ENCODE measurements around the gene EVI5L. TPM values are rescaled to one million over a fixed set of nuclear protein-coding genes. Genes with fewer than 3 reads are reported as not detected.

EVI5L gene
- polyA plus RNA-seq, 1 of the 3 experiments (the other 2 are of a cell fraction), result 9.7 TPM

- Histone ChIP-seq H2AFZ (ENCODE audit: low read depth) (no peak overlapping the region), H3K9ac (no peak overlapping the region), H3K27ac (ENCODE audit: low read depth in 2 of 2, low read length in 1 of 2) (no peak overlapping the region), H3K36me3 (replicated peaks in 1 of 2; ENCODE audit: control insufficient read depth in 1 of 2, insufficient read depth in 2 of 2, low read length in 1 of 2) (no peaks in the 10 kb centered on the region), H3K4me1 (ENCODE audit: control insufficient read depth in 1 of 2, insufficient read depth in 2 of 2, low read depth in 1 of 2, low read length in 1 of 2) (peaks cover 0 to 13% of the 10 kb centered on the region in 2 experiments; a peak in 1 of 4 replicates), H3K27me3 (ENCODE audit: insufficient read depth) (no peaks in the 10 kb centered on the region), H3K79me2 (ENCODE audit: insufficient read depth) (no peaks in the 10 kb centered on the region), H4K20me1 (ENCODE audit: insufficient read depth) (no peaks in the 10 kb centered on the region), H3K9me3 (no peaks in the 10 kb centered on the region), H3K4me2 (no peak overlapping the region), H3K9me2 (no peaks in the 10 kb centered on the region), H3F3A (replicated peaks; ENCODE audit: insufficient read depth) (no peaks in the 10 kb centered on the region), H3K4me3 (ENCODE audit: low read depth in 2 of 2, low read length in 1 of 2) (no peak overlapping the region)
- POLR2A ChIA-PET, result no interaction called here
- DNase-seq, result no peak
- WGBS (ENCODE audit: low lambda C conversion rate), result 76% methylated on average over 18 of the region's 18 CpGs
- CTCF ChIA-PET, result interaction anchor here (0.8 to 1.7 kb wide), 2 partner anchors 11 to 12 kb away, joined by 3 to 5 read pairs; no protein-coding TSS in a partner anchor
- TF ChIP-seq FOXM1 (IDR thresholded peaks at IDR 0.05; ENCODE audit: low read depth) (no peak), FOXJ3 (CRISPR knock-in tag; IDR thresholded peaks at IDR 0.05) (no peak)
- TF ChIP-seq, protein P1, sequence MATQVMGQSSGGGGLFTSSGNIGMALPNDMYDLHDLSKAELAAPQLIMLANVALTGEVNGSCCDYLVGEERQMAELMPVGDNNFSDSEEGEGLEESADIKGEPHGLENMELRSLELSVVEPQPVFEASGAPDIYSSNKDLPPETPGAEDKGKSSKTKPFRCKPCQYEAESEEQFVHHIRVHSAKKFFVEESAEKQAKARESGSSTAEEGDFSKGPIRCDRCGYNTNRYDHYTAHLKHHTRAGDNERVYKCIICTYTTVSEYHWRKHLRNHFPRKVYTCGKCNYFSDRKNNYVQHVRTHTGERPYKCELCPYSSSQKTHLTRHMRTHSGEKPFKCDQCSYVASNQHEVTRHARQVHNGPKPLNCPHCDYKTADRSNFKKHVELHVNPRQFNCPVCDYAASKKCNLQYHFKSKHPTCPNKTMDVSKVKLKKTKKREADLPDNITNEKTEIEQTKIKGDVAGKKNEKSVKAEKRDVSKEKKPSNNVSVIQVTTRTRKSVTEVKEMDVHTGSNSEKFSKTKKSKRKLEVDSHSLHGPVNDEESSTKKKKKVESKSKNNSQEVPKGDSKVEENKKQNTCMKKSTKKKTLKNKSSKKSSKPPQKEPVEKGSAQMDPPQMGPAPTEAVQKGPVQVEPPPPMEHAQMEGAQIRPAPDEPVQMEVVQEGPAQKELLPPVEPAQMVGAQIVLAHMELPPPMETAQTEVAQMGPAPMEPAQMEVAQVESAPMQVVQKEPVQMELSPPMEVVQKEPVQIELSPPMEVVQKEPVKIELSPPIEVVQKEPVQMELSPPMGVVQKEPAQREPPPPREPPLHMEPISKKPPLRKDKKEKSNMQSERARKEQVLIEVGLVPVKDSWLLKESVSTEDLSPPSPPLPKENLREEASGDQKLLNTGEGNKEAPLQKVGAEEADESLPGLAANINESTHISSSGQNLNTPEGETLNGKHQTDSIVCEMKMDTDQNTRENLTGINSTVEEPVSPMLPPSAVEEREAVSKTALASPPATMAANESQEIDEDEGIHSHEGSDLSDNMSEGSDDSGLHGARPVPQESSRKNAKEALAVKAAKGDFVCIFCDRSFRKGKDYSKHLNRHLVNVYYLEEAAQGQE (IDR thresholded peaks at IDR 0.05; ENCODE audit: low read depth, low read length), result no peak
Observed at GRCh38 chr19:7864690-7865074, 34.7 kb downstream of the EVI5L start.

GRCh38 chr19:7865262-7865911 is 35.4 kb downstream of the EVI5L start:
- H3K27ac ChIP-seq (ENCODE audit: low read depth in 2 of 2, low read length in 1 of 2), result no peak overlapping the region
- 54% methylated on average over 9 of the region's 10 CpGs for WGBS (ENCODE audit: low lambda C conversion rate)
- POLR2A ChIA-PET, result no interaction called here
- H3K9me3 ChIP-seq, result no peaks in the 10 kb centered on the region
- H3K27me3 ChIP-seq (ENCODE audit: insufficient read depth), result no peaks in the 10 kb centered on the region
- no peaks in the 10 kb centered on the region for H3K36me3 ChIP-seq (replicated peaks in 1 of 2; ENCODE audit: control insufficient read depth in 1 of 2, insufficient read depth in 2 of 2, low read length in 1 of 2)
- H3K9ac ChIP-seq, result no peak overlapping the region
- no peaks in the 10 kb centered on the region for H4K20me1 ChIP-seq (ENCODE audit: insufficient read depth)
- DNase-seq, result no peak
- no peak overlapping the region for H3K4me3 ChIP-seq (ENCODE audit: low read depth in 2 of 2, low read length in 1 of 2)
- H3K9me2 ChIP-seq, result no peaks in the 10 kb centered on the region
- TF ChIP-seq MXI1 (IDR thresholded peaks at IDR 0.05; ENCODE audit: low read depth, low read length), result no peak
- TF ChIP-seq MEF2A (IDR thresholded peaks at IDR 0.05; ENCODE audit: borderline replicate concordance, low read depth), result no peak
- TF ChIP-seq, protein P1 (IDR thresholded peaks at IDR 0.05; ENCODE audit: low read depth, low read length), result no peak
- no peak for TF ChIP-seq RXRA (IDR thresholded peaks at IDR 0.05; ENCODE audit: borderline replicate concordance, low read depth)
- no peak for TF ChIP-seq POLR2AphosphoS5 (IDR thresholded peaks at IDR 0.05; ENCODE audit: low read depth, low read length)
- TF ChIP-seq, protein P2, sequence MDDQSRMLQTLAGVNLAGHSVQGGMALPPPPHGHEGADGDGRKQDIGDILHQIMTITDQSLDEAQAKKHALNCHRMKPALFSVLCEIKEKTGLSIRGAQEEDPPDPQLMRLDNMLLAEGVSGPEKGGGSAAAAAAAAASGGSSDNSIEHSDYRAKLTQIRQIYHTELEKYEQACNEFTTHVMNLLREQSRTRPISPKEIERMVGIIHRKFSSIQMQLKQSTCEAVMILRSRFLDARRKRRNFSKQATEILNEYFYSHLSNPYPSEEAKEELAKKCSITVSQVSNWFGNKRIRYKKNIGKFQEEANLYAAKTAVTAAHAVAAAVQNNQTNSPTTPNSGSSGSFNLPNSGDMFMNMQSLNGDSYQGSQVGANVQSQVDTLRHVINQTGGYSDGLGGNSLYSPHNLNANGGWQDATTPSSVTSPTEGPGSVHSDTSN (IDR thresholded peaks at IDR 0.05), result no peak
- no peak for TF ChIP-seq EZH2phosphoT487 (IDR thresholded peaks at IDR 0.05; ENCODE audit: borderline replicate concordance, low read depth)
- no peak for TF ChIP-seq TAF1 (IDR thresholded peaks at IDR 0.05; ENCODE audit: borderline replicate concordance, low read depth, low read length)
- no peak for TF ChIP-seq ELF1 (IDR thresholded peaks at IDR 0.05)
- TF ChIP-seq ZBTB33 (IDR thresholded peaks at IDR 0.05; ENCODE audit: borderline replicate concordance, low read depth), result no peak
- peaks cover 0 to 13% of the 10 kb centered on the region in 2 experiments; a peak in 1 of 4 replicates for H3K4me1 ChIP-seq (ENCODE audit: control insufficient read depth in 1 of 2, insufficient read depth in 2 of 2, low read depth in 1 of 2, low read length in 1 of 2)
- CTCF ChIA-PET, result interaction anchor here (1.7 kb wide), 1 partner anchor 11 kb away, joined by 5 read pairs; no protein-coding TSS in a partner anchor
- no peak overlapping the region for H3K4me2 ChIP-seq
- H3F3A ChIP-seq (replicated peaks; ENCODE audit: insufficient read depth), result no peaks in the 10 kb centered on the region
- no peak overlapping the region for H2AFZ ChIP-seq (ENCODE audit: low read depth)
- H3K79me2 ChIP-seq (ENCODE audit: insufficient read depth), result no peaks in the 10 kb centered on the region
